A549 (cell line): Measurements from ENCODE around the gene BID. TPM values are rescaled to one million over a fixed set of nuclear protein-coding genes. Genes with fewer than 3 reads are reported as not detected.

ENCODE experiments used
- ATAC-seq, 2 experiments: fragments of 200-7000 bp in 1 of 2; fragments of >200 bp in 1 of 2; cut with Nextera tagmentation in 1 of 2; cut with Tn5 transposase in 1 of 2; 3 replicates each; pipeline versions ENCODE4 v1.8.0 to v1.9.1; 2018 to 2020; ENCODE audit warnings: mild to moderate bottlenecking in 1 of 2, moderate library complexity in 1 of 2
- CTCF ChIA-PET: fragments of 300-600 bp; sonication (Branson Sonifier 250); formaldehyde crosslinking; extraction: SDS; loops from one replicate; lab custom pipeline; 2021; ENCODE audit warnings: antibody characterized with exemption, inconsistent platforms; lab: Yijun Ruan, JAX
- POLR2A ChIA-PET: fragments of 350-600 bp; formaldehyde crosslinking; extraction: SDS; loops from one replicate; lab custom pipeline; 2021; ENCODE audit warnings: antibody characterized with exemption, inconsistent platforms; lab: Yijun Ruan, JAX
- DNase-seq, 2 experiments: peaks; one replicate each; pipeline versions ENCODE4 v3.0.0 to v3.0.0-alpha.2; 2011 to 2016; ENCODE audit warnings: low read depth in 1 of 2, low spot score in 1 of 2
- FAIRE-seq: peaks from 2 replicates; lab custom pipeline; 2011; peaks lifted over from hg19 to GRCh38; lab: Jason Lieb, UNC
- H3K27ac ChIP-seq, 2 experiments: fragments of >200 bp; sonication (Bioruptor Twin); formaldehyde crosslinking; 3 replicates each; pipeline ENCODE4 v1.5.1; 2016 to 2017
- H3K4me1 ChIP-seq: fragments of >200 bp; sonication (Bioruptor Twin); formaldehyde crosslinking; 3 replicates; pipeline ENCODE4 v1.6.1; 2016
- H3K4me2 ChIP-seq: fragments of >200 bp; sonication (Bioruptor Twin); formaldehyde crosslinking; 3 replicates; pipeline ENCODE4 v1.6.1; 2016
- H3K4me3 ChIP-seq: fragments of >200 bp; sonication (Bioruptor Twin); formaldehyde crosslinking; 3 replicates; pipeline ENCODE4 v1.5.1; 2016
- H3K9me3 ChIP-seq: fragments of >200 bp; sonication (Bioruptor Twin); formaldehyde crosslinking; 3 replicates; pipeline ENCODE4 v1.6.1; 2016
- CBX8 ChIP-seq: fragments of 200-600 bp; sonication (generic); IDR thresholded peaks from 2 replicates; pipeline ENCODE4 v1.6.1; 2016
- CTCF ChIP-seq: fragments of >200 bp; sonication (Bioruptor Twin); formaldehyde crosslinking; IDR thresholded peaks from 3 replicates; pipeline ENCODE4 v1.5.1; 2016
- EHMT2 ChIP-seq: fragments of 200-600 bp; sonication (generic); IDR thresholded peaks from 2 replicates; pipeline ENCODE4 v1.6.1; 2016; ENCODE audit warnings: antibody characterized with exemption, low read depth, mild to moderate bottlenecking, moderate library complexity
- FOSL2 ChIP-seq, 2 experiments: fragments of 450-650 bp in 1 of 2; fragments of >200 bp in 1 of 2; sonication (Bioruptor Twin) in 1 of 2; formaldehyde crosslinking; IDR thresholded peaks; 2 replicates each; pipeline versions ENCODE4 v1.5.0 to v1.6.1; 2016 to 2020; ENCODE audit warnings: mild to moderate bottlenecking in 1 of 2, moderate library complexity in 1 of 2
- FOXS1 ChIP-seq: fragments of 250-450 bp; sonication (Bioruptor Pico); IDR thresholded peaks from 2 replicates; pipeline ENCODE4 v1.5.0; 2020; ENCODE audit warnings: mild to moderate bottlenecking, moderate library complexity
- GATA3 ChIP-seq: IDR thresholded peaks from 2 replicates; pipeline ENCODE4 v1.6.1; 2012; ENCODE audit warnings: borderline replicate concordance
- HDAC2 ChIP-seq: fragments of 200-600 bp; sonication (generic); IDR thresholded peaks from 2 replicates; pipeline ENCODE4 v1.6.1; 2016
- HES2 ChIP-seq: fragments of >200 bp; sonication (Bioruptor Twin); formaldehyde crosslinking; IDR thresholded peaks from 2 replicates; pipeline ENCODE4 v1.6.1; 2016
- HMGXB4 ChIP-seq: fragments of 250-450 bp; sonication (Bioruptor Pico); IDR thresholded peaks from 2 replicates; pipeline ENCODE4 v1.5.0; 2021; ENCODE audit warnings: mild to moderate bottlenecking, moderate library complexity, borderline replicate concordance
- HOXA7 ChIP-seq: fragments of 250-450 bp; sonication (Bioruptor Pico); IDR thresholded peaks from 2 replicates; pipeline ENCODE4 v1.5.0; 2020; ENCODE audit warnings: mild to moderate bottlenecking, moderate library complexity
- HOXB13 ChIP-seq: fragments of 250-450 bp; sonication (Bioruptor Pico); IDR thresholded peaks from 2 replicates; pipeline ENCODE4 v1.5.0; 2020; ENCODE audit warnings: low read depth, mild to moderate bottlenecking, moderate library complexity
- JUN ChIP-seq, 2 experiments: fragments of >200 bp; sonication (Bioruptor Twin); formaldehyde crosslinking; IDR thresholded peaks; 2 replicates in 1 of 2; 3 replicates in 1 of 2; pipeline ENCODE4 v1.6.1; 2016 to 2017
- JUNB ChIP-seq: fragments of >200 bp; sonication (Bioruptor Twin); formaldehyde crosslinking; IDR thresholded peaks from 2 replicates; pipeline ENCODE4 v1.6.1; 2016
- KDM1A ChIP-seq: fragments of 200-600 bp; sonication (generic); IDR thresholded peaks from 2 replicates; pipeline ENCODE4 v1.6.1; 2016; ENCODE audit warnings: low read depth, mild to moderate bottlenecking
- KDM5A ChIP-seq: fragments of 200-600 bp; sonication (generic); IDR thresholded peaks from 2 replicates; pipeline ENCODE4 v1.6.1; 2016; ENCODE audit warnings: antibody characterized with exemption, mild to moderate bottlenecking
- MAFK ChIP-seq: fragments of 450-650 bp; IDR thresholded peaks from 2 replicates; pipeline ENCODE4 v1.6.1; 2014; ENCODE audit not compliant: partially characterized antibody
- MAX ChIP-seq: IDR thresholded peaks from 2 replicates; pipeline ENCODE4 v1.6.1; 2012
- MAZ ChIP-seq: fragments of 150-350 bp; IDR thresholded peaks from 2 replicates; pipeline ENCODE4 v1.6.1; 2014; ENCODE audit warnings: antibody characterized with exemption, low read depth, low read length, borderline replicate concordance
- NFE2L2 ChIP-seq: fragments of 150-350 bp; conservative IDR thresholded peaks from 2 replicates; pipeline ENCODE4 v1.6.1; 2014; ENCODE audit warnings: low read length
- RARB ChIP-seq: fragments of 250-450 bp; sonication (Bioruptor Pico); IDR thresholded peaks from 2 replicates; pipeline ENCODE4 v1.8.0; 2021; ENCODE audit warnings: mild to moderate bottlenecking, moderate library complexity
- REST ChIP-seq: fragments of 200-600 bp; sonication (generic); IDR thresholded peaks from 2 replicates; pipeline ENCODE4 v1.6.1; 2016; ENCODE audit warnings: antibody characterized with exemption, mild to moderate bottlenecking, moderate library complexity
- RFX5 ChIP-seq: fragments of 450-650 bp; IDR thresholded peaks from 2 replicates; pipeline ENCODE4 v1.7.1; 2014; ENCODE audit warnings: antibody characterized with exemption, mild to moderate bottlenecking, moderate library complexity
- TP53 ChIP-seq: fragments of 250-450 bp; sonication (Bioruptor Pico); IDR thresholded peaks from 2 replicates; pipeline ENCODE4 v1.5.0; 2021; ENCODE audit warnings: mild to moderate bottlenecking, moderate library complexity
- WGBS: methylation state at CpG from one replicate; pipeline ENCODE4 v1.1.6; 2017; ENCODE audit errors: missing lambda C conversion rate; 5-methylcytosine and 5-hydroxymethylcytosine counted together
- polyA plus RNA-seq, 4 experiments: library from polyadenylated mRNA; depleted of rRNA in 3 of 4; stranded (reverse); fragments of >200 nt; fragmentation: RNase III in 1 of 4; extraction: RNeasy Plus Mini Kit Qiagen cat#74134 plus additional on column Dnase treatment in 1 of 4; gene quantifications; 2 replicates in 3 of 4; 3 replicates in 1 of 4; pipeline ENCODE4 v1.2.3, GENCODE V29; 2011 to 2017

The BID gene
- polyA plus RNA-seq, 2 of the 4 experiments (the other 2 are of a cell fraction): 50.8 to 56.6 TPM

- ATAC-seq: no peak
- 96% methylated on average over 21 of the region's 21 CpGs for WGBS
- Histone ChIP-seq H3K27ac (no peak overlapping the region), H3K4me3 (no peak overlapping the region), H3K4me2 (no peak overlapping the region), H3K9me3 (no peaks in the 10 kb centered on the region), H3K4me1 (no peaks in the 10 kb centered on the region)
- POLR2A ChIA-PET: interaction anchor here (0.7 kb wide), 1 partner anchor 100 kb away, joined by 3 read pairs; the partner anchor contains the start of gene BCL2L13
- no peak for DNase-seq
- TF ChIP-seq JUN (IDR thresholded peaks at IDR 0.05) (no peak), GATA3 (no peak), EHMT2 (no peak), HOXA7 (CRISPR knock-in tag) (no peak), RFX5 (no peak), NFE2L2 (no peak), CBX8 (no peak)
- FAIRE-seq: no peak
- CTCF ChIA-PET: interaction anchor here (1.0 to 1.5 kb wide), 3 partner anchors 33 to 337 kb away, joined by 3 read pairs; no protein-coding TSS in a partner anchor
Observed at GRCh38 chr22:17738386-17739128, 35.7 kb downstream of the BID start.

- FAIRE-seq: no peak
- ATAC-seq: no peak
- WGBS: 90% methylated on average over 4 of the region's 4 CpGs
- H3K4me3 ChIP-seq: no peak overlapping the region
- H3K4me1 ChIP-seq: no peaks in the 10 kb centered on the region
- no peak overlapping the region for H3K4me2 ChIP-seq
- CTCF ChIA-PET: interaction anchor here (1.0 to 2.9 kb wide), 2 partner anchors 9 to 11 kb away, joined by 3 to 9 read pairs; no protein-coding TSS in a partner anchor
- H3K9me3 ChIP-seq: no peaks in the 10 kb centered on the region
- no peak for DNase-seq
- H3K27ac ChIP-seq: no peak overlapping the region
- POLR2A ChIA-PET: no interaction called here
- TF ChIP-seq GATA3: no peak
- TF ChIP-seq, all 56 proteins: peak for 0
Observed at GRCh38 chr22:17734187-17734586, 40.1 kb downstream of the BID start.

GRCh38 chr22:17733466-17733865 is 40.8 kb downstream of the BID start:
- Histone ChIP-seq H3K4me1 (no peaks in the 10 kb centered on the region), H3K4me3 (no peak overlapping the region), H3K27ac (no peak overlapping the region)
- WGBS: 45% methylated on average over 3 of the region's 3 CpGs
- TF ChIP-seq RARB (CRISPR knock-in tag): no peak
- no peak for TF ChIP-seq EHMT2
- TF ChIP-seq HOXB13: no peak
- TF ChIP-seq RFX5: no peak
- TF ChIP-seq HDAC2: no peak
- no peak for TF ChIP-seq FOXS1 (CRISPR knock-in tag)
- TF ChIP-seq HES2: no peak
- no peak for TF ChIP-seq FOSL2 (IDR thresholded peaks at IDR 0.05)
- TF ChIP-seq FOSL2 (CRISPR knock-in tag; IDR thresholded peaks at IDR 0.05): no peak
- TF ChIP-seq MAZ: no peak
- TF ChIP-seq HMGXB4 (CRISPR knock-in tag): no peak
- TF ChIP-seq MAFK: no peak
- no peak for TF ChIP-seq REST
- TF ChIP-seq MAX: no peak
- TF ChIP-seq JUNB: no peak
- TF ChIP-seq TP53: no peak
- no peak for TF ChIP-seq KDM1A
- TF ChIP-seq KDM5A: no peak
- TF ChIP-seq CTCF: no peak
- TF ChIP-seq, all 56 proteins: peak for 0
- DNase-seq (no peak), ATAC-seq (no peak), FAIRE-seq (no peak)
- H3K9me3 ChIP-seq: no peaks in the 10 kb centered on the region
- ChIA-PET POLR2A (no interaction called here), CTCF (interaction anchor here (1.0 to 2.9 kb wide), 2 partner anchors 9 to 10 kb away, joined by 3 to 9 read pairs; no protein-coding TSS in a partner anchor)
- no peak overlapping the region for H3K4me2 ChIP-seq
